Lower leg skin (tissue), 3 donors: Measurements from ENCODE around the gene TBC1D25.

Source experiments
- POLR2A ChIP-seq, 2 donors: fragments of 450-650 bp; IDR thresholded peaks; one replicate each; pipeline ENCODE4 v1.6.1; 2016 to 2017; ENCODE audit warnings: antibody characterized with exemption in 2 of 2, mild to moderate bottlenecking in 1 of 2, moderate library complexity in 1 of 2
- TF ChIP-seq, protein P1 (sequence below), 3 donors: fragments of 450-650 bp; IDR thresholded peaks; one replicate each; pipeline ENCODE4 v1.5.1; 2016; ENCODE audit warnings: antibody characterized with exemption in 3 of 3, mild to moderate bottlenecking in 3 of 3, moderate library complexity in 2 of 3

- TF ChIP-seq POLR2A (IDR thresholded peaks at IDR 0.05) = no peak
- TF ChIP-seq, protein P1, sequence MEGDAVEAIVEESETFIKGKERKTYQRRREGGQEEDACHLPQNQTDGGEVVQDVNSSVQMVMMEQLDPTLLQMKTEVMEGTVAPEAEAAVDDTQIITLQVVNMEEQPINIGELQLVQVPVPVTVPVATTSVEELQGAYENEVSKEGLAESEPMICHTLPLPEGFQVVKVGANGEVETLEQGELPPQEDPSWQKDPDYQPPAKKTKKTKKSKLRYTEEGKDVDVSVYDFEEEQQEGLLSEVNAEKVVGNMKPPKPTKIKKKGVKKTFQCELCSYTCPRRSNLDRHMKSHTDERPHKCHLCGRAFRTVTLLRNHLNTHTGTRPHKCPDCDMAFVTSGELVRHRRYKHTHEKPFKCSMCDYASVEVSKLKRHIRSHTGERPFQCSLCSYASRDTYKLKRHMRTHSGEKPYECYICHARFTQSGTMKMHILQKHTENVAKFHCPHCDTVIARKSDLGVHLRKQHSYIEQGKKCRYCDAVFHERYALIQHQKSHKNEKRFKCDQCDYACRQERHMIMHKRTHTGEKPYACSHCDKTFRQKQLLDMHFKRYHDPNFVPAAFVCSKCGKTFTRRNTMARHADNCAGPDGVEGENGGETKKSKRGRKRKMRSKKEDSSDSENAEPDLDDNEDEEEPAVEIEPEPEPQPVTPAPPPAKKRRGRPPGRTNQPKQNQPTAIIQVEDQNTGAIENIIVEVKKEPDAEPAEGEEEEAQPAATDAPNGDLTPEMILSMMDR (IDR thresholded peaks at IDR 0.05) = no peak
Observed at GRCh38 chrX:48538641-48539344, 721 bp upstream of the TBC1D25 start.
